LNCaP clone FGC (cell line): ENCODE results near the gene FKBP6.
"Not testable (repeated sequence)": the region's sequence is repeated elsewhere in the genome, so short reads cannot be mapped to it uniquely, and the experiment has no call there.

Experiments
- DNase-seq: peaks from one replicate; pipeline ENCODE4 v3.0.0-alpha.2; 2011; ENCODE audit warnings: low read depth
- H3K4me3 ChIP-seq: 2 replicates; pipeline ENCODE4 v1.5.1; 2011; ENCODE audit warnings: mild to moderate bottlenecking, low read depth, low read length, control low read depth
- CTCF ChIP-seq: IDR thresholded peaks from 2 replicates; pipeline ENCODE4 v1.5.1; 2012; ENCODE audit warnings: mild to moderate bottlenecking; ENCODE audit not compliant: control insufficient read depth, insufficient read depth; ENCODE audit errors: extremely low read depth

The FKBP6 gene

GRCh38 chr7:73366990-73367389 is 39.0 kb downstream of the FKBP6 start:
- TF ChIP-seq CTCF = no peak
- no peak for DNase-seq
- H3K4me3 ChIP-seq = no peak overlapping the region

GRCh38 chr7:73369009-73369408 is 41.0 kb downstream of the FKBP6 start:
- DNase-seq = no peak
- no peak for TF ChIP-seq CTCF

GRCh38 chr7:73369622-73370021 is 41.7 kb downstream of the FKBP6 start:
- TF ChIP-seq CTCF = no peak
- no peak overlapping the region for H3K4me3 ChIP-seq
- no peak for DNase-seq

More at GRCh38 chr7:73369009-73369408, 41.0 kb downstream of the FKBP6 start:
- H3K4me3 ChIP-seq = no peak overlapping the region

DNA sequence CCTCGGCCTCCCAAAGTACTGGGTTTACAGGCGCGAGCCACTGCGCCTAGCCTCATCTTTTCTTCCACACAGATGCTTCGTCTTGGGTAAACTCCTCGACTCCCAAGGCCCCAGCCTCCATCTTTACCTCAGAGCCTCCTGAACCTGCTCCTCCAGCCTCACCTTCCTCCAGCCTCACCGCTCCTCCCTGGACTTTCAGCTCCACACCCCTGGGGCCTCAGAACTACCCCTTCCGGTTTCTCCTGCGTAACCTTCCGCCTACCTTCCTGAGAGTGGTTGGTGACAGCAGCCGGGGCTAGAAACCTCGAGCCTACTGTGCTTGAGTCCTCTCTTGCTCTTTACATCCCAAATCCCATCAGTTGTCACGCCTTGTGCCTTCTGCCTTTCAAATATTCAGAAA is 45.8 kb downstream of the FKBP6 start:
- no peak for TF ChIP-seq CTCF
- no peak overlapping the region for H3K4me3 ChIP-seq
- DNase-seq = no peak

- not testable (repeated sequence) for H3K4me3 ChIP-seq, DNase-seq
Measured at GRCh38 chr7:73376262-73376661, 48.3 kb downstream of the FKBP6 start.

DNA sequence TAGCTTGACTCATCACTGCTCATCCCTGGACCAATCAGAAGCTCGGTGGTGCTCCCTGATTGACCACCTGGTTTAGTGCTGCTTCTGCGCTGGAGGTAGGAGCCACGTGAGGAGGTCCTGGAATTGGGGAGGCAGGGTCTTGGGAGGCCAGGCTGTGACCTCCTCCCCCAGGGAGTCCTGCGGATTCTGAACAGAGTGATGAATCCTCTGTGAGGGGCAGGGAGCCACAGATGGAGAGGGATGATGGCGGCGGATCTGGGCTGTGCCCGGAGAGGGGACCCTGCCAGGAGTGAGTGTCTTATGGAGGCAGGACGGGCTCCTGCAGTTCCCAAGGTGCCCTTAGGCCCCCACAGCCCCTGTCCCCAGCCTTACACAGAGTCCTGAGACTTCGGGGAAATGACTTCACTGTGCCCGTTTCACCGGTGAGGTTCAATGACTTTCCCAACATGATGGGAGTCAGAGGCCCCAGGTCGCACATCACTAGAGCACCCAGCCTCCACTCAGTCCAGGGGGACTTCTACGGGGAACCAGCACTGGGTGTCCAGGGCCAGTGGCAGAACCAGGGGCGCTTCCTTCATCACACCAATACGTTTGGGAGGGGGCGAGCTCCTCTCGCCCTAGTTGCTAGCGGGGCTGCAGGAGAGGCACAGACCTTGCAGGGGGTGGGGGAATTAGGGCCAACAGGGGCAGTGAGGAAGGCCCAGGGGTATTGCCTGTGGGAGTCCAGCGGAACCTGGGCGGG is 48.9 kb downstream of the FKBP6 start:
- H3K4me3 ChIP-seq = no peak overlapping the region
- DNase-seq = no peak
- no peak for TF ChIP-seq CTCF

- not testable (repeated sequence) for H3K4me3 ChIP-seq, DNase-seq
Measured at GRCh38 chr7:73377413-73378200, 49.6 kb downstream of the FKBP6 start.

DNA sequence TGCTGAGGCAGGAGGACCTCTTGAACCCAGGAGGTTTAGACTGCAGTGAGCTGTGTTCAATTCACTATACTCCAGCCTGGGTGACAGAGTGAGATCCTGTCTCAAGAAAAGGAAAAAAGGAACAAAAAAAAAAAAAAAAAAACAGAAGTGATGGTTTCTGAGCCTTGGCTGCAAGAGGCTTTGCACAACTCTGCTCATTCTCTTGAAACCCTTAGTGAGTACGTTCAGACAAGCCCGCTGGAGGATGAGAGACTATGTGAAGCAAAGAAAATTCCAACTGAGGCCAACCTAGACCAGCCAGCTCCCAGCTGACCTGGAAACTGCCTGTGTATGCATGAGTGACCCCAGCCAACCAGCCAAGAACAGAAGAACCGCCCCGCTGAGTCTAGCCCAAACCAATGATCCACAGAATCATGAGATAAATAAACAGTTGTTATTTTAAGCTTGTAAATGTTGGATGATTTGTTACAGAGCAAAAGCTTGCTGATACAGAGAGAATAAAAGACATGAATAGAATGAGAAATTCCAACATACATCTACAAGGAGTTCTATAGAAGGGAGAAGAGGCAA is 55.1 kb downstream of the FKBP6 start:
- no peak overlapping the region for H3K4me3 ChIP-seq
- DNase-seq = no peak
- TF ChIP-seq CTCF = no peak
